Measurements from ENCODE around the gene PKN2.
"Not testable (repeated sequence)": the region's sequence is repeated elsewhere in the genome, so short reads cannot be mapped to it uniquely, and the experiment has no call there.

The PKN2 gene

GRCh38 chr1:88701275-88701674 is 17.2 kb downstream of the PKN2 start:
- Histone ChIP-seq H3K4me1 (ENCODE audit: control insufficient read depth, insufficient read depth, low read length) (no peaks in the 10 kb centered on the region), H3K27ac (ENCODE audit: low read length) (no peak overlapping the region), H3K9me3 (ENCODE audit: control insufficient read depth, insufficient read depth, low read length) (no peaks in the 10 kb centered on the region), H3K27me3 (ENCODE audit: control insufficient read depth, insufficient read depth, low read length) (no peaks in the 10 kb centered on the region), H3K4me3 (ENCODE audit: low read length) (no peak overlapping the region), H3K36me3 (ENCODE audit: control insufficient read depth, insufficient read depth, low read length) (no peaks in the 10 kb centered on the region)
- no peak for DNase-seq (ENCODE audit: low read depth, low spot score)
- WGBS (ENCODE audit: insufficient coverage, insufficient read length), result no CpG with 5 or more reads among the region's 2 CpGs

GRCh38 chr1:88701793-88702192 is 17.7 kb downstream of the PKN2 start:
- H3K9me3 ChIP-seq (ENCODE audit: control insufficient read depth, insufficient read depth, low read length); H3K27ac ChIP-seq (ENCODE audit: low read length); H3K4me3 ChIP-seq (ENCODE audit: low read length); H3K36me3 ChIP-seq (ENCODE audit: control insufficient read depth, insufficient read depth, low read length); H3K4me1 ChIP-seq (ENCODE audit: control insufficient read depth, insufficient read depth, low read length); H3K27me3 ChIP-seq (ENCODE audit: control insufficient read depth, insufficient read depth, low read length); DNase-seq (ENCODE audit: low read depth, low spot score): not testable (repeated sequence)
- no CpG with 5 or more reads among the region's 5 CpGs for WGBS (ENCODE audit: insufficient coverage, insufficient read length)

- WGBS (ENCODE audit: insufficient coverage, insufficient read length), result no CpG with 5 or more reads among the region's 2 CpGs
- Histone ChIP-seq H3K27me3 (ENCODE audit: control insufficient read depth, insufficient read depth, low read length) (no peaks in the 10 kb centered on the region), H3K36me3 (ENCODE audit: control insufficient read depth, insufficient read depth, low read length) (no peaks in the 10 kb centered on the region), H3K4me1 (ENCODE audit: control insufficient read depth, insufficient read depth, low read length) (no peaks in the 10 kb centered on the region), H3K4me3 (ENCODE audit: low read length) (no peak overlapping the region), H3K27ac (ENCODE audit: low read length) (no peak overlapping the region), H3K9me3 (ENCODE audit: control insufficient read depth, insufficient read depth, low read length) (no peaks in the 10 kb centered on the region)
- DNase-seq (ENCODE audit: low read depth, low spot score), result no peak
These were observed 23.9 kb downstream of the PKN2 start for GRCh38 chr1:88708011-88708410.

- not testable (repeated sequence) for H3K9me3 ChIP-seq (ENCODE audit: control insufficient read depth, insufficient read depth, low read length); DNase-seq (ENCODE audit: low read depth, low spot score); H3K27me3 ChIP-seq (ENCODE audit: control insufficient read depth, insufficient read depth, low read length); H3K4me1 ChIP-seq (ENCODE audit: control insufficient read depth, insufficient read depth, low read length); H3K36me3 ChIP-seq (ENCODE audit: control insufficient read depth, insufficient read depth, low read length); H3K27ac ChIP-seq (ENCODE audit: low read length); H3K4me3 ChIP-seq (ENCODE audit: low read length)
- no CpG with 5 or more reads among the region's 1 CpG for WGBS (ENCODE audit: insufficient coverage, insufficient read length)
These were observed 28.8 kb downstream of the PKN2 start for GRCh38 chr1:88712907-88713306.

- not testable (repeated sequence) for H3K4me1 ChIP-seq (ENCODE audit: control insufficient read depth, insufficient read depth, low read length); H3K4me3 ChIP-seq (ENCODE audit: low read length); DNase-seq (ENCODE audit: low read depth, low spot score); H3K9me3 ChIP-seq (ENCODE audit: control insufficient read depth, insufficient read depth, low read length); H3K27me3 ChIP-seq (ENCODE audit: control insufficient read depth, insufficient read depth, low read length); H3K36me3 ChIP-seq (ENCODE audit: control insufficient read depth, insufficient read depth, low read length); H3K27ac ChIP-seq (ENCODE audit: low read length)
- no CpG with 5 or more reads among the region's 2 CpGs for WGBS (ENCODE audit: insufficient coverage, insufficient read length)
These were observed 32.5 kb downstream of the PKN2 start for GRCh38 chr1:88716571-88716970.

GRCh38 chr1:88722492-88722891 is 38.4 kb downstream of the PKN2 start:
- no peak for DNase-seq (ENCODE audit: low read depth, low spot score)
- no peaks in the 10 kb centered on the region for H3K4me1 ChIP-seq (ENCODE audit: control insufficient read depth, insufficient read depth, low read length)
- H3K36me3 ChIP-seq (ENCODE audit: control insufficient read depth, insufficient read depth, low read length), result no peaks in the 10 kb centered on the region
- WGBS (ENCODE audit: insufficient coverage, insufficient read length), result no CpG with 5 or more reads among the region's 5 CpGs
- H3K27ac ChIP-seq (ENCODE audit: low read length), result no peak overlapping the region
- no peaks in the 10 kb centered on the region for H3K27me3 ChIP-seq (ENCODE audit: control insufficient read depth, insufficient read depth, low read length)
- H3K4me3 ChIP-seq (ENCODE audit: low read length), result no peak overlapping the region
- no peaks in the 10 kb centered on the region for H3K9me3 ChIP-seq (ENCODE audit: control insufficient read depth, insufficient read depth, low read length)

GRCh38 chr1:88726697-88727096 is 42.6 kb downstream of the PKN2 start:
- Histone ChIP-seq H3K9me3 (ENCODE audit: control insufficient read depth, insufficient read depth, low read length) (no peaks in the 10 kb centered on the region), H3K4me3 (ENCODE audit: low read length) (no peak overlapping the region), H3K27ac (ENCODE audit: low read length) (no peak overlapping the region), H3K4me1 (ENCODE audit: control insufficient read depth, insufficient read depth, low read length) (no peaks in the 10 kb centered on the region), H3K36me3 (ENCODE audit: control insufficient read depth, insufficient read depth, low read length) (no peaks in the 10 kb centered on the region), H3K27me3 (ENCODE audit: control insufficient read depth, insufficient read depth, low read length) (no peaks in the 10 kb centered on the region)
- no peak for DNase-seq (ENCODE audit: low read depth, low spot score)

- no peak for DNase-seq (ENCODE audit: low read depth, low spot score)
- Histone ChIP-seq H3K27me3 (ENCODE audit: control insufficient read depth, insufficient read depth, low read length) (no peaks in the 10 kb centered on the region), H3K27ac (ENCODE audit: low read length) (no peak overlapping the region), H3K9me3 (ENCODE audit: control insufficient read depth, insufficient read depth, low read length) (no peaks in the 10 kb centered on the region), H3K4me3 (ENCODE audit: low read length) (no peak overlapping the region), H3K4me1 (ENCODE audit: control insufficient read depth, insufficient read depth, low read length) (no peaks in the 10 kb centered on the region), H3K36me3 (ENCODE audit: control insufficient read depth, insufficient read depth, low read length) (no peaks in the 10 kb centered on the region)
- no CpG with 5 or more reads among the region's 1 CpG for WGBS (ENCODE audit: insufficient coverage, insufficient read length)
These were observed 43.1 kb downstream of the PKN2 start for GRCh38 chr1:88727205-88727604.

GRCh38 chr1:88729297-88729696 is 45.2 kb downstream of the PKN2 start:
- Histone ChIP-seq H3K9me3 (ENCODE audit: control insufficient read depth, insufficient read depth, low read length) (no peaks in the 10 kb centered on the region), H3K4me1 (ENCODE audit: control insufficient read depth, insufficient read depth, low read length) (no peaks in the 10 kb centered on the region), H3K36me3 (ENCODE audit: control insufficient read depth, insufficient read depth, low read length) (no peaks in the 10 kb centered on the region), H3K4me3 (ENCODE audit: low read length) (no peak overlapping the region), H3K27ac (ENCODE audit: low read length) (no peak overlapping the region), H3K27me3 (ENCODE audit: control insufficient read depth, insufficient read depth, low read length) (no peaks in the 10 kb centered on the region)
- no peak for DNase-seq (ENCODE audit: low read depth, low spot score)
- WGBS (ENCODE audit: insufficient coverage, insufficient read length), result no CpG with 5 or more reads among the region's 2 CpGs

- H3K27me3 ChIP-seq (ENCODE audit: control insufficient read depth, insufficient read depth, low read length), result no peaks in the 10 kb centered on the region
- H3K4me3 ChIP-seq (ENCODE audit: low read length), result no peak overlapping the region
- no peaks in the 10 kb centered on the region for H3K36me3 ChIP-seq (ENCODE audit: control insufficient read depth, insufficient read depth, low read length)
- no peak for DNase-seq (ENCODE audit: low read depth, low spot score)
- WGBS (ENCODE audit: insufficient coverage, insufficient read length), result no CpG with 5 or more reads among the region's 4 CpGs
- H3K4me1 ChIP-seq (ENCODE audit: control insufficient read depth, insufficient read depth, low read length), result no peaks in the 10 kb centered on the region
- H3K27ac ChIP-seq (ENCODE audit: low read length), result no peak overlapping the region
- H3K9me3 ChIP-seq (ENCODE audit: control insufficient read depth, insufficient read depth, low read length), result no peaks in the 10 kb centered on the region
These were observed 46.1 kb downstream of the PKN2 start for GRCh38 chr1:88730132-88730675.

GRCh38 chr1:88730995-88731394 is 46.9 kb downstream of the PKN2 start:
- H3K27ac ChIP-seq (ENCODE audit: low read length), result no peak overlapping the region
- H3K36me3 ChIP-seq (ENCODE audit: control insufficient read depth, insufficient read depth, low read length), result no peaks in the 10 kb centered on the region
- no CpG with 5 or more reads among the region's 2 CpGs for WGBS (ENCODE audit: insufficient coverage, insufficient read length)
- no peaks in the 10 kb centered on the region for H3K4me1 ChIP-seq (ENCODE audit: control insufficient read depth, insufficient read depth, low read length)
- H3K27me3 ChIP-seq (ENCODE audit: control insufficient read depth, insufficient read depth, low read length), result no peaks in the 10 kb centered on the region
- H3K4me3 ChIP-seq (ENCODE audit: low read length), result no peak overlapping the region
- no peaks in the 10 kb centered on the region for H3K9me3 ChIP-seq (ENCODE audit: control insufficient read depth, insufficient read depth, low read length)
- DNase-seq (ENCODE audit: low read depth, low spot score), result no peak
